K562 (cell line): Measurements from ENCODE around the gene KIAA0319L. TPM values are rescaled to one million over a fixed set of nuclear protein-coding genes. Genes with fewer than 3 reads are reported as not detected.

Source experiments
- ATAC-seq: fragments of 200-7000 bp; cut with Tn5 transposase; 3 replicates; pipeline ENCODE4 v1.9.1; 2020; ENCODE audit warnings: moderate library complexity
- BruUV-seq: library from RNA; stranded (reverse); fragments of 400-500 nt; replicated peaks from 2 replicates; lab custom pipeline; 2021; lab: Mats Ljungman, UMichigan
- CTCF ChIA-PET: fragments of 300-600 bp; formaldehyde crosslinking; extraction: SDS; loops from one replicate; lab custom pipeline; 2021; ENCODE audit warnings: low intra/inter-chr PET ratio; lab: Yijun Ruan, JAX
- POLR2A ChIA-PET: fragments of 300-600, 350-650 bp; sonication (Branson Sonifier 250); formaldehyde crosslinking; extraction: SDS; loops from one replicate; lab custom pipeline; 2021; ENCODE audit warnings: antibody characterized with exemption, inconsistent platforms; lab: Yijun Ruan, JAX
- DNase-seq, 4 experiments: peaks; one replicate each; pipeline versions ENCODE4 v3.0.0 to v3.0.0-alpha.2; 2011 to 2018; ENCODE audit warnings: low spot score in 3 of 4, mixed read lengths in 3 of 4; ENCODE audit errors: extremely low read depth in 1 of 4
- FAIRE-seq: peaks from 2 replicates; lab custom pipeline; 2011; peaks lifted over from hg19 to GRCh38; lab: Jason Lieb, UNC
- H2AFZ ChIP-seq: 2 replicates; pipeline ENCODE4 v1.6.0; 2011; ENCODE audit warnings: low read depth, low read length, control low read depth, inconsistent platforms
- H3K27ac ChIP-seq: fragments of 200-600 bp; 3 replicates; pipeline ENCODE4 v1.8.0; 2011; ENCODE audit warnings: low read depth, mild to moderate bottlenecking, control low read depth, inconsistent platforms, low read length, moderate library complexity, mixed read lengths; ENCODE audit errors: extremely low read depth
- H3K27me3 ChIP-seq, 2 experiments: fragments of 300-600 bp in 1 of 2; 2 replicates in 1 of 2; 3 replicates in 1 of 2; pipeline versions ENCODE4 v1.6.0 to v1.8.0; 2011; ENCODE audit warnings: inconsistent platforms in 2 of 2, low read length in 2 of 2, mild to moderate bottlenecking in 1 of 2, mixed read lengths in 1 of 2, moderate library complexity in 1 of 2; ENCODE audit not compliant: control insufficient read depth in 2 of 2, insufficient read depth in 2 of 2
- H3K36me3 ChIP-seq: fragments of 300-600 bp; 3 replicates; pipeline ENCODE4 v1.8.0; 2011; ENCODE audit warnings: mild to moderate bottlenecking, low read length, inconsistent platforms; ENCODE audit not compliant: control insufficient read depth, insufficient read depth
- H3K4me1 ChIP-seq, 2 experiments: fragments of 200-600 bp in 1 of 2; replicated peaks in 1 of 2; 2 replicates in 1 of 2; 3 replicates in 1 of 2; pipeline versions ENCODE4 v1.5.1 to v1.8.0; 2011; ENCODE audit warnings: inconsistent platforms in 2 of 2, low read length in 2 of 2, mild to moderate bottlenecking in 1 of 2, mixed read lengths in 1 of 2, moderate library complexity in 1 of 2; ENCODE audit not compliant: control insufficient read depth in 2 of 2, insufficient read depth in 2 of 2
- H3K4me2 ChIP-seq: 2 replicates; pipeline ENCODE4 v1.6.1; 2011; ENCODE audit warnings: low read length, control low read depth, inconsistent platforms, mixed read lengths; ENCODE audit not compliant: insufficient read depth
- H3K4me3 ChIP-seq: fragments of 200-600 bp; sonication (generic), shearing (Covaris generic); 2 replicates; pipeline ENCODE4 v1.5.1; 2016; ENCODE audit warnings: control low read depth, inconsistent platforms
- H3K79me2 ChIP-seq: fragments of 200-600 bp; 3 replicates; pipeline ENCODE4 v1.8.0; 2011; ENCODE audit warnings: low read length, inconsistent platforms; ENCODE audit not compliant: control insufficient read depth, insufficient read depth
- H3K9ac ChIP-seq, 2 experiments: 2 replicates each; pipeline versions ENCODE4 v1.6.0 to v1.6.1; 2011; ENCODE audit warnings: low read depth in 2 of 2, low read length in 2 of 2, control low read depth in 1 of 2, inconsistent platforms in 1 of 2, mild to moderate bottlenecking in 1 of 2, mixed read lengths in 1 of 2; ENCODE audit not compliant: insufficient read depth in 1 of 2
- H3K9me1 ChIP-seq: one replicate; pipeline ENCODE4 v1.6.0; 2011; ENCODE audit warnings: inconsistent platforms, mild to moderate bottlenecking, low read length, moderate library complexity; ENCODE audit not compliant: control insufficient read depth, insufficient read depth
- H3K9me3 ChIP-seq: replicated peaks from 2 replicates; pipeline ENCODE4 v1.5.1; 2011; ENCODE audit warnings: low read depth, low read length, inconsistent platforms; ENCODE audit not compliant: control insufficient read depth, insufficient read depth
- H4K20me1 ChIP-seq: replicated peaks from 2 replicates; pipeline ENCODE4 v1.6.1; 2011; ENCODE audit warnings: low read length, inconsistent platforms, mixed read lengths; ENCODE audit not compliant: control insufficient read depth, insufficient read depth
- HCFC1 ChIP-seq: IDR thresholded peaks from 2 replicates; pipeline ENCODE4 v1.6.1; 2012; ENCODE audit warnings: low read depth, low read length, improper control_type of control experiment
- POLR2A ChIP-seq: fragments of 450-650 bp; conservative IDR thresholded peaks from 2 replicates; pipeline ENCODE4 v1.6.1; 2016
- ZNF431 ChIP-seq: sonication (generic); formaldehyde crosslinking; IDR thresholded peaks from 2 replicates; pipeline ENCODE4 v1.8.0; 2022; ENCODE audit warnings: mild to moderate bottlenecking, missing genetic modification reagents
- ZNF436 ChIP-seq: fragments of 250-450, 450-650 bp; sonication (Bioruptor Pico); formaldehyde crosslinking; IDR thresholded peaks from 2 replicates; pipeline ENCODE4 v1.7.0; 2020; ENCODE audit warnings: mild to moderate bottlenecking
- WGBS: fragments of 100-300 bp; shearing (Covaris generic); methylation state at CpG from one replicate; pipeline ENCODE4 v1.1.6; 2016; ENCODE audit warnings: low coverage, mixed read lengths; ENCODE audit not compliant: insufficient coverage; ENCODE audit errors: missing lambda C conversion rate; 5-methylcytosine and 5-hydroxymethylcytosine counted together
- in situ Hi-C: fragments of 300-500 bp; cut with MboI; formaldehyde crosslinking; loops from 4 replicates; pipeline ENCODE4 v1.15.0; 2018; ENCODE audit warnings: inconsistent platforms, mixed read lengths
- intact Hi-C: fragments of 100-400 bp; cut with micrococcal nuclease; formaldehyde crosslinking; loops from 2 replicates; pipeline ENCODE4 v1.14.2; 2022
- polyA plus RNA-seq, 8 experiments: library from polyadenylated mRNA; depleted of rRNA in 4 of 8; stranded (reverse) in 5 of 8; unstranded in 3 of 8; fragments of >200 nt; fragmentation: Nextera tagmentation in 2 of 8; fragmentation: Illumina TruSeq in 1 of 8; extraction: Ambion mirVana in 2 of 8; extraction: Trizol in 1 of 8; gene quantifications; 2 replicates each; pipeline versions ENCODE4 v1.2.1 to v1.2.3, GENCODE V29; 2011 to 2014; ENCODE audit warnings: inconsistent platforms in 1 of 8, missing spikeins in 1 of 8
- total RNA-seq, 7 experiments: library from RNA; depleted of rRNA in 6 of 7; stranded (reverse); fragments of >200 nt in 6 of 7; fragmentation: Illumina TruSeq in 2 of 7; extraction: Trizol in 2 of 7; gene quantifications; 2 replicates each; pipeline versions ENCODE4 v1.2.1 to v1.2.3, GENCODE V29; 2011 to 2021; ENCODE audit warnings: low replicate concordance in 1 of 7

Gene KIAA0319L
- total and polyA plus RNA-seq, 9 of the 15 experiments (the other 6 are each of a cell fraction or from before 2014, with no cell fraction given): 2.4 to 51.7 (median 27.4) TPM

GRCh38 chr1:35603468-35603867 lies 46.3 kb upstream of the KIAA0319L start (continued):
- TF ChIP-seq HCFC1: no peak

GRCh38 chr1:35600593-35600992 lies 43.4 kb upstream of the KIAA0319L start:
- Histone ChIP-seq H3K4me1 (no peaks in the 10 kb centered on the region), H3K9me3 (no peaks in the 10 kb centered on the region), H3K79me2 (peaks cover 2% of the 10 kb centered on the region; the same call in 2 of the 3 replicates), H2AFZ (no peak overlapping the region), H3K4me3 (no peak overlapping the region), H3K9me1 (no peaks in the 10 kb centered on the region)
- in situ Hi-C loops: no loop called here
- POLR2A ChIA-PET: interaction anchor here (0.7 to 1.2 kb wide), 6 partner anchors 9 to 160 kb away, joined by 3 to 7 read pairs (median 5); no protein-coding TSS in a partner anchor
- TSS peak; percentile 7 for BruUV-seq
- TF ChIP-seq ZNF431 (CRISPR knock-in tag) (no peak), POLR2A (peak; percentile 52)
- TF ChIP-seq, all 486 proteins: peak for 1
- Histone ChIP-seq H3K36me3 (peaks cover 81% of the 10 kb centered on the region), H3K27ac (no peak overlapping the region), H3K4me2 (no peak overlapping the region), H3K9ac (no peak overlapping the region), H3K27me3 (no peaks in the 10 kb centered on the region), H4K20me1 (peaks cover under 1% of the 10 kb centered on the region; the same call in 1 of the 2 replicates)
- no peak for DNase-seq
- CTCF ChIA-PET: no interaction called here
- ATAC-seq: no peak
- no peak for FAIRE-seq
- 98% methylated on average over 3 of the region's 3 CpGs for WGBS
- intact Hi-C loops: no loop called here

GRCh38 chr1:35599411-35599810 lies 42.2 kb upstream of the KIAA0319L start:
- ATAC-seq (no peak), DNase-seq (no peak), FAIRE-seq (no peak)
- Histone ChIP-seq H3K36me3 (peaks cover 72% of the 10 kb centered on the region), H4K20me1 (no peaks in the 10 kb centered on the region), H3K9ac (no peak overlapping the region), H3K9me1 (no peaks in the 10 kb centered on the region), H2AFZ (no peak overlapping the region), H3K9me3 (no peaks in the 10 kb centered on the region), H3K79me2 (no peaks in the 10 kb centered on the region; the same call in 2 of the 3 replicates), H3K27me3 (no peaks in the 10 kb centered on the region), H3K27ac (no peak overlapping the region), H3K4me3 (no peak overlapping the region), H3K4me2 (no peak overlapping the region), H3K4me1 (no peaks in the 10 kb centered on the region)
- in situ Hi-C loops (no loop called here), intact Hi-C loops (no loop called here)
- no TSS peak for BruUV-seq
- CTCF ChIA-PET: no interaction called here
- TF ChIP-seq POLR2A: peak; percentile 53; the same call in 1 of the 2 replicates
- TF ChIP-seq ZNF436 (CRISPR knock-in tag): no peak
- POLR2A ChIA-PET: interaction anchor here (0.6 to 1.1 kb wide), 6 partner anchors 9 to 117 kb away, joined by 3 read pairs; no protein-coding TSS in a partner anchor
- WGBS: 86% methylated on average over 3 of the region's 3 CpGs
